ENCODE data around the gene SEMA3A.
A peak's percentile ranks its signal among the peaks of the same experiment; 100 is the strongest.

The SEMA3A gene

DNA sequence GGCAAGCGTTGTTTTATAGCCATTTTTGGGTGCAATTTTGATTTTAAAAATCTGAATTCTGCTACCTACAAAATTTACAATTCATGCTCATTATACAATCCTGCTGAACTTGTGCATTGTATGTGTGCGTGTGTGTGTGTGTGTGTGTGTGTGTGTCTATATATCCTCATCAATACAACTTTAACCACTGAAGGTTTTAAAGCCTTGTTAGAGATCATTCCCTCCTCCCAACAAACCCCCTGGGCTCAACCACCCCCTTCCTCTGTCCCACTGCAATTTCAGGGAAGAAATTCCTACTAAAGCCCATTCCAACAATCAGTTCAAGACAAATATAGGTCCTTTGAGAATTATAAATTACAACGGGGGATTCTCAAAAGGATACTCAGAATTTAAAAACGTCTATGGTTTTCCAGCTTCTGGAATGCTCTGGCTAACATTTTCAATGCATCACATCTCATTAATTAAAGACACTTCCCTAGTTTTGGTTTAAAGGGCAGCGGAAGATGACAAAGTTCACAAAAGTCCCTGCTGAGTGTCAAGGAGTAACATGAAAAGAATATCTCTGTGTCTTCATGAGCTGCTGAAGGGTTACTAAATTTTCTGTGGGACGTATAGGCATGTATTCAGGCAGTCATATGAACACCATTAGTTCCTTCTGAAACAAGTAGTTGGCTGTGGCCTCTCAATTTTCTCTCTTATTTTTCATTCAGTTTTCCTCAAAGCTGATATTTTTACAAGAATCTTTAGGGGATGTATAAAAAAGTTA lies 889 bp upstream of the SEMA3A start:
- peak overlapping the region; percentile 97 for H3K4me3 Mint-ChIP-seq
- peaks cover 65% of the 10 kb centered on the region for H3K4me1 Mint-ChIP-seq
- H3K27ac Mint-ChIP-seq: peak overlapping the region; percentile 97
- H3K36me3 Mint-ChIP-seq (ENCODE audit: low read depth): no peaks in the 10 kb centered on the region
- peak; percentile 15 for DNase-seq
- TF ChIP-seq, protein P1, sequence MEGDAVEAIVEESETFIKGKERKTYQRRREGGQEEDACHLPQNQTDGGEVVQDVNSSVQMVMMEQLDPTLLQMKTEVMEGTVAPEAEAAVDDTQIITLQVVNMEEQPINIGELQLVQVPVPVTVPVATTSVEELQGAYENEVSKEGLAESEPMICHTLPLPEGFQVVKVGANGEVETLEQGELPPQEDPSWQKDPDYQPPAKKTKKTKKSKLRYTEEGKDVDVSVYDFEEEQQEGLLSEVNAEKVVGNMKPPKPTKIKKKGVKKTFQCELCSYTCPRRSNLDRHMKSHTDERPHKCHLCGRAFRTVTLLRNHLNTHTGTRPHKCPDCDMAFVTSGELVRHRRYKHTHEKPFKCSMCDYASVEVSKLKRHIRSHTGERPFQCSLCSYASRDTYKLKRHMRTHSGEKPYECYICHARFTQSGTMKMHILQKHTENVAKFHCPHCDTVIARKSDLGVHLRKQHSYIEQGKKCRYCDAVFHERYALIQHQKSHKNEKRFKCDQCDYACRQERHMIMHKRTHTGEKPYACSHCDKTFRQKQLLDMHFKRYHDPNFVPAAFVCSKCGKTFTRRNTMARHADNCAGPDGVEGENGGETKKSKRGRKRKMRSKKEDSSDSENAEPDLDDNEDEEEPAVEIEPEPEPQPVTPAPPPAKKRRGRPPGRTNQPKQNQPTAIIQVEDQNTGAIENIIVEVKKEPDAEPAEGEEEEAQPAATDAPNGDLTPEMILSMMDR (IDR thresholded peaks at IDR 0.05): no peak
- peaks cover 7% of the 10 kb centered on the region for H3K27me3 Mint-ChIP-seq (ENCODE audit: low read depth, poor library complexity)
- no peaks in the 10 kb centered on the region for H3K9me3 Mint-ChIP-seq

DNA sequence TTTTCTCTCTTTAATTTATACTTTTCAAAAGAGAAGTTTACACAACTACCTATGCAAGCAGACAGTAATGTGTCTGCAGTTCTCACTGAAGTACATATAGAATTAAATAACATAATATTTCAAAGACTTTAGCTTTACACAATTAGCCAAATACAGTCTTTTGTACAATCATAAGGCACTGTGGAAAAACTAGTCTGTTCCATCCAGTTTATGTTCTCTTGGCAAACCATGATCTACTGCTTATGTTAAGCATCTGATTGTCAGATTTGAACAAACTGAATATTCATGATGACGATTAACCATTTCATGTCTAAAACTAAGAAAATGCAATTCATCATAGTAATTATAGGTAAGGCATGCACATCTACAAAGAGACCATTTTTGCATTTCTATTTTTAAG lies 842 bp downstream of the SEMA3A start:
- no peak overlapping the region for H3K27ac Mint-ChIP-seq
- H3K36me3 Mint-ChIP-seq (ENCODE audit: low read depth): no peaks in the 10 kb centered on the region
- H3K9me3 Mint-ChIP-seq: no peaks in the 10 kb centered on the region
- peaks cover 63% of the 10 kb centered on the region for H3K4me1 Mint-ChIP-seq
- H3K4me3 Mint-ChIP-seq: peak overlapping the region; percentile 97
- DNase-seq: no peak
- peaks cover 7% of the 10 kb centered on the region for H3K27me3 Mint-ChIP-seq (ENCODE audit: low read depth, poor library complexity)
- TF ChIP-seq, protein P1 (IDR thresholded peaks at IDR 0.05): no peak

DNA sequence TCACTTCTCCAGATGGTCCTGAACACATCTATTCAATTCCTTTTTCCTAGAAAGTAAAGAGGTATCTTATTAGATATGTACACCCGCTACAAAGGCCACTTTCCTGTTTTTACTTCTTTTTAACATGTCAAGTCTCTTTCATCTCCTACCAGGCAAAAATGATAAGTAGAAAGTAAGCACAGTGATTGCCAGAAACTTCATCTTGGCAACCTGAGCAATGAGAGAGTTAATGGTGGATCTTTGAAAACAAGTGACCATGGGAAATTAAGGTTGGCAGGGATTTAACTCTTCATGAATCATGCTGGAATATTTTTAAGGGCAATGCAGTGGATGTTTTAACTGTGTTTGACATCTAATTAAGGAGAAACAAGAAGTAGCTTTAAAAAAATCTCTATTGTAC lies 2.7 kb downstream of the SEMA3A start:
- Mint-ChIP-seq H3K27me3 (ENCODE audit: low read depth, poor library complexity) (peaks cover 4% of the 10 kb centered on the region), H3K4me1 (peaks cover 81% of the 10 kb centered on the region), H3K27ac (peak overlapping the region; percentile 21)

DNA sequence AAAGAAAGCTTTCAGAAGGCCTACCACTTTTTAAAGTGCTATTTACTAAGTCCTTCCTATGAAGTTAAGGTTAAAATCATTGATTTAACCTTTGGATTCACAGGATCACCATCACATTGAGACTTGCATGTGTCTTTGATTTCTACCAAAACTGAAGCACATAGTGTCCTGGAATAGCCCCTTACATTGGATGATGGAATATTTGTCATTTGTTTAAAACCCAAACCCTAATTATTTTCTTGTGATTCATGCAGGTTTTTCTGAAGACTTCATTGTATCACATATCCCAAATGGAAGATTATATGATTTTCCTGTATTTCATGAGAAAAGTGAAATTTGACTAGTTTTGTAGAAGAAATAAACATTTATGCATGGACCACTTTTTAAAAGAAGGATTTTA lies 3.3 kb downstream of the SEMA3A start:
- peak overlapping the region; percentile 97 for H3K4me3 Mint-ChIP-seq

More for the DNA sequence above, 2.7 kb downstream of the SEMA3A start:
- Mint-ChIP-seq H3K36me3 (ENCODE audit: low read depth) (no peaks in the 10 kb centered on the region), H3K9me3 (no peaks in the 10 kb centered on the region), H3K4me3 (peak overlapping the region; percentile 97)
- TF ChIP-seq, protein P1 (IDR thresholded peaks at IDR 0.05): no peak
- no peak for DNase-seq

DNA sequence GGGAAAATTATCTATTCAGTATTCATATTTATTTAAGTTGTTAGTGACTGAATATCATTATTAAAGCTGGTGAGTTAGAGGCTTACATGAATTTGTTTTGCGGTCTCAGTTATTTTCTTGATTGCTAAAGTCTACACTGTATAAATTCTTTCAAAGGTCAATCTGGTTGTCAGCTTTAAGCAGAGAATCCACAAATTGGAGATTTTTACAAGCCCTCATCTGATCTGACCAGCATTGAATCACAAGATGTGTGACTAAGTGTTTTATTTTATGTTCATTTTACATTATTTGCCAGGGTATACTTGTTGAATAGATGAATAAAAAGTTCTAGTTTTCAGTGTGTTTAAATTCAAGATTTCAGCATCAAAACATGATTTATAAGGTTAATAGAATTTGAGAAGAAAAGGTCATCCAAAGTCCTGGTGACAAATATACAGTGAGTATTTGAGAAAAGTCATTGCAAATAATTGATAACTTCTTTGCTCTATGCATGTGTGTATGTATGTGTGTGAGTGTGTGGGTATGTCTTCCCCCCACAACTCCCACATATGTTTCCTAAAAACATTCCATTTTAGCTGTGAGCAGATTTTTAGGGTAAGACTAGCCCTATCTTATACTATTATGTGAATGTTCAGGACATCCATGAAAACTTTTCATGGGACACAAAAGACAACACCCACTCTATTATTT lies 4.4 kb downstream of the SEMA3A start:
- peaks cover 4% of the 10 kb centered on the region for H3K27me3 Mint-ChIP-seq (ENCODE audit: low read depth, poor library complexity)
- H3K4me3 Mint-ChIP-seq: no peak overlapping the region
- peak overlapping the region; percentile 26 for H3K27ac Mint-ChIP-seq

More for the DNA sequence above, 3.3 kb downstream of the SEMA3A start:
- H3K9me3 Mint-ChIP-seq: no peaks in the 10 kb centered on the region
- H3K27me3 Mint-ChIP-seq (ENCODE audit: low read depth, poor library complexity): peaks cover 4% of the 10 kb centered on the region
- H3K36me3 Mint-ChIP-seq (ENCODE audit: low read depth): no peaks in the 10 kb centered on the region
- no peak for DNase-seq
- no peak overlapping the region for H3K27ac Mint-ChIP-seq
- TF ChIP-seq, protein P1 (IDR thresholded peaks at IDR 0.05): no peak
- H3K4me1 Mint-ChIP-seq: peaks cover 77% of the 10 kb centered on the region

More for the DNA sequence above, 4.4 kb downstream of the SEMA3A start:
- Mint-ChIP-seq H3K9me3 (no peaks in the 10 kb centered on the region), H3K36me3 (ENCODE audit: low read depth) (no peaks in the 10 kb centered on the region), H3K4me1 (peaks cover 66% of the 10 kb centered on the region)
- TF ChIP-seq, protein P1 (IDR thresholded peaks at IDR 0.05): no peak
- no peak for DNase-seq

All from nephron progenitor cell (in vitro differentiated cells).